ENCODE measurements around the gene PLEKHA4. TPM values are rescaled to one million over a fixed set of nuclear protein-coding genes. Genes with fewer than 3 reads are reported as not detected.

PLEKHA4 gene
- total and polyA plus RNA-seq, 4 donors, result 4.4 to 17.2 (median 6.3) TPM

GRCh38 chr19:48918071-48918470 is 49.7 kb upstream of the PLEKHA4 start:
- 82% methylated on average over 6 of the region's 6 CpGs for WGBS

GRCh38 chr19:48915757-48916156 is 47.3 kb upstream of the PLEKHA4 start:
- H3K4me1 ChIP-seq (ENCODE audit: control insufficient read depth in 4 of 4, insufficient read depth in 4 of 4, low read length in 3 of 4), result no peaks in the 10 kb centered on the region
- no peak for DNase-seq (ENCODE audit: low spot score)
- no peak overlapping the region for H3K9ac ChIP-seq (ENCODE audit: low read depth in 1 of 2, low read length in 2 of 2)
- no peak for TF ChIP-seq RXRA (IDR thresholded peaks at IDR 0.05)
- H3K27me3 ChIP-seq (ENCODE audit: control insufficient read depth in 4 of 4, insufficient read depth in 4 of 4, low read length in 3 of 4), result no peaks in the 10 kb centered on the region
- H3K4me3 ChIP-seq (ENCODE audit: low read depth in 1 of 3, low read length in 3 of 3), result no peak overlapping the region
- H3K9me3 ChIP-seq (ENCODE audit: control insufficient read depth in 4 of 4, low read length in 3 of 4), result no peaks in the 10 kb centered on the region
- no peak overlapping the region for H3K27ac ChIP-seq (ENCODE audit: low read depth in 1 of 2, low read length in 2 of 2)
- peaks cover 23 to 63% (median 58%) of the 10 kb centered on the region in 4 donors for H3K36me3 ChIP-seq (ENCODE audit: control insufficient read depth in 4 of 4, insufficient read depth in 3 of 4, low read depth in 1 of 4, low read length in 3 of 4)
- 91% methylated on average over 8 of the region's 8 CpGs for WGBS

More at GRCh38 chr19:48918071-48918470, 49.7 kb upstream of the PLEKHA4 start:
- Histone ChIP-seq H3K36me3 (ENCODE audit: control insufficient read depth in 4 of 4, insufficient read depth in 3 of 4, low read depth in 1 of 4, low read length in 3 of 4) (peaks cover 19 to 65% (median 54%) of the 10 kb centered on the region in 4 donors), H3K9me3 (ENCODE audit: control insufficient read depth in 4 of 4, low read length in 3 of 4) (no peaks in the 10 kb centered on the region), H3K27me3 (ENCODE audit: control insufficient read depth in 4 of 4, insufficient read depth in 4 of 4, low read length in 3 of 4) (no peaks in the 10 kb centered on the region), H3K9ac (ENCODE audit: low read depth in 1 of 2, low read length in 2 of 2) (no peak overlapping the region), H3K4me3 (ENCODE audit: low read depth in 1 of 3, low read length in 3 of 3) (no peak overlapping the region), H3K4me1 (ENCODE audit: control insufficient read depth in 4 of 4, insufficient read depth in 4 of 4, low read length in 3 of 4) (no peaks in the 10 kb centered on the region), H3K27ac (ENCODE audit: low read depth in 1 of 2, low read length in 2 of 2) (no peak overlapping the region)
- DNase-seq (ENCODE audit: low spot score), result no peak
- TF ChIP-seq CTCF (IDR thresholded peaks at IDR 0.05; ENCODE audit: low read depth, low read length, missing input control) (no peak), NR2F2 (IDR thresholded peaks at IDR 0.05) (no peak), EGR1 (IDR thresholded peaks at IDR 0.05; ENCODE audit: low read depth in 2 of 2) (no peak)

- Histone ChIP-seq H3K36me3 (ENCODE audit: control insufficient read depth in 4 of 4, insufficient read depth in 3 of 4, low read depth in 1 of 4, low read length in 3 of 4) (peaks cover 22 to 65% (median 53%) of the 10 kb centered on the region in 4 donors), H3K9me3 (ENCODE audit: control insufficient read depth in 4 of 4, low read length in 3 of 4) (no peaks in the 10 kb centered on the region), H3K27me3 (ENCODE audit: control insufficient read depth in 4 of 4, insufficient read depth in 4 of 4, low read length in 3 of 4) (no peaks in the 10 kb centered on the region), H3K4me1 (ENCODE audit: control insufficient read depth in 4 of 4, insufficient read depth in 4 of 4, low read length in 3 of 4) (peaks cover 0 to 6% (median 0%) of the 10 kb centered on the region in 4 donors), H3K4me3 (ENCODE audit: low read depth in 1 of 3, low read length in 3 of 3) (no peak overlapping the region), H3K9ac (ENCODE audit: low read depth in 1 of 2, low read length in 2 of 2) (no peak overlapping the region), H3K27ac (ENCODE audit: low read depth in 1 of 2, low read length in 2 of 2) (no peak overlapping the region)
- TF ChIP-seq REST (IDR thresholded peaks at IDR 0.05) (no peak), HNF4A (conservative IDR thresholded peaks at IDR 0.05) (no peak), JUND (IDR thresholded peaks at IDR 0.05) (no peak), NR2F2 (IDR thresholded peaks at IDR 0.05) (no peak), TAF1 (conservative IDR thresholded peaks at IDR 0.05) (no peak), ATF3 (IDR thresholded peaks at IDR 0.05) (no peak), FOXA2 (IDR thresholded peaks at IDR 0.05) (no peak), ZBTB33 (IDR thresholded peaks at IDR 0.05) (no peak), SP1 (IDR thresholded peaks at IDR 0.05) (no peak), RXRA (IDR thresholded peaks at IDR 0.05) (no peak), EGR1 (IDR thresholded peaks at IDR 0.05; ENCODE audit: low read depth in 2 of 2) (no peak)
- WGBS, result 95% methylated on average over 8 of the region's 8 CpGs
- DNase-seq (ENCODE audit: low spot score), result no peak
These were observed 45.8 kb upstream of the PLEKHA4 start for GRCh38 chr19:48914181-48914580.

Measured in liver (tissue), 9 donors.